T-helper 2 cell treated with Interferon-gamma antibody and Interleukin-4, amounts not matched to agents 5 μg/mL and 100 μg/mL, for 36 hours (primary cell): ENCODE data around the gene TNFAIP8L1.

ENCODE experiments used
- DNase-seq: peaks from one replicate; pipeline ENCODE4 v3.0.0; 2021; ENCODE audit warnings: low spot score
- H3K27ac Mint-ChIP-seq: one replicate; pipeline ENCODE4 v1.8.0; 2021; ENCODE audit warnings: mild to moderate bottlenecking, mixed read lengths
- H3K27me3 Mint-ChIP-seq: one replicate; pipeline ENCODE4 v1.8.0; 2021; ENCODE audit warnings: low read depth, mixed read lengths
- H3K36me3 Mint-ChIP-seq: one replicate; pipeline ENCODE4 v1.8.0; 2021; ENCODE audit warnings: low read depth, mixed read lengths
- H3K4me1 Mint-ChIP-seq: one replicate; pipeline ENCODE4 v1.8.0; 2021; ENCODE audit warnings: low read depth, mixed read lengths
- H3K4me3 Mint-ChIP-seq: one replicate; pipeline ENCODE4 v1.8.0; 2022; ENCODE audit warnings: mild to moderate bottlenecking, moderate library complexity, mixed read lengths
- H3K9me3 Mint-ChIP-seq: one replicate; pipeline ENCODE4 v1.8.0; 2021; ENCODE audit warnings: mixed read lengths

The TNFAIP8L1 gene

GRCh38 chr19:4600893-4601292 lies 38.4 kb upstream of the TNFAIP8L1 start:
- Mint-ChIP-seq H3K27me3 (peaks cover 25% of the 10 kb centered on the region), H3K9me3 (no peaks in the 10 kb centered on the region), H3K36me3 (no peaks in the 10 kb centered on the region), H3K27ac (no peak overlapping the region), H3K4me1 (peaks cover 2% of the 10 kb centered on the region), H3K4me3 (no peak overlapping the region)
- DNase-seq, result no peak

GRCh38 chr19:4602173-4602788 lies 37.0 kb upstream of the TNFAIP8L1 start:
- Mint-ChIP-seq H3K4me3 (no peak overlapping the region), H3K9me3 (no peaks in the 10 kb centered on the region), H3K36me3 (no peaks in the 10 kb centered on the region), H3K27me3 (peaks cover 25% of the 10 kb centered on the region), H3K27ac (no peak overlapping the region), H3K4me1 (peaks cover 2% of the 10 kb centered on the region)
- DNase-seq, result no peak

- no peak for DNase-seq
- Mint-ChIP-seq H3K4me3 (no peak overlapping the region), H3K9me3 (no peaks in the 10 kb centered on the region), H3K27ac (no peak overlapping the region), H3K27me3 (peaks cover 23% of the 10 kb centered on the region), H3K4me1 (peaks cover 2% of the 10 kb centered on the region), H3K36me3 (no peaks in the 10 kb centered on the region)
Observed at GRCh38 chr19:4602915-4603314, 36.4 kb upstream of the TNFAIP8L1 start.

- H3K9me3 Mint-ChIP-seq, result no peaks in the 10 kb centered on the region
- H3K36me3 Mint-ChIP-seq, result no peaks in the 10 kb centered on the region
- no peaks in the 10 kb centered on the region for H3K4me1 Mint-ChIP-seq
- H3K4me3 Mint-ChIP-seq, result no peak overlapping the region
- H3K27ac Mint-ChIP-seq, result no peak overlapping the region
- H3K27me3 Mint-ChIP-seq, result peaks cover 13% of the 10 kb centered on the region
- no peak for DNase-seq
Observed at GRCh38 chr19:4604912-4605311, 34.4 kb upstream of the TNFAIP8L1 start.

- H3K36me3 Mint-ChIP-seq, result no peaks in the 10 kb centered on the region
- H3K9me3 Mint-ChIP-seq, result no peaks in the 10 kb centered on the region
- no peak overlapping the region for H3K27ac Mint-ChIP-seq
- H3K4me3 Mint-ChIP-seq, result no peak overlapping the region
- no peaks in the 10 kb centered on the region for H3K4me1 Mint-ChIP-seq
- DNase-seq, result no peak
- H3K27me3 Mint-ChIP-seq, result peaks cover 17% of the 10 kb centered on the region
Observed at GRCh38 chr19:4606181-4606580, 33.1 kb upstream of the TNFAIP8L1 start.

- no peak for DNase-seq
- no peak overlapping the region for H3K4me3 Mint-ChIP-seq
Observed at GRCh38 chr19:4606921-4607678, 32.2 kb upstream of the TNFAIP8L1 start.

GRCh38 chr19:4609878-4610511 lies 29.3 kb upstream of the TNFAIP8L1 start:
- no peak for DNase-seq
- no peaks in the 10 kb centered on the region for H3K36me3 Mint-ChIP-seq
- H3K27me3 Mint-ChIP-seq, result peaks cover 17% of the 10 kb centered on the region
- no peak overlapping the region for H3K4me3 Mint-ChIP-seq
- H3K9me3 Mint-ChIP-seq, result no peaks in the 10 kb centered on the region
- H3K4me1 Mint-ChIP-seq, result no peaks in the 10 kb centered on the region
- no peak overlapping the region for H3K27ac Mint-ChIP-seq

More at GRCh38 chr19:4606921-4607678, 32.2 kb upstream of the TNFAIP8L1 start:
- no peaks in the 10 kb centered on the region for H3K4me1 Mint-ChIP-seq
- no peaks in the 10 kb centered on the region for H3K36me3 Mint-ChIP-seq
- no peaks in the 10 kb centered on the region for H3K9me3 Mint-ChIP-seq
- H3K27me3 Mint-ChIP-seq, result peaks cover 17% of the 10 kb centered on the region
- H3K27ac Mint-ChIP-seq, result no peak overlapping the region

- Mint-ChIP-seq H3K27ac (no peak overlapping the region), H3K36me3 (no peaks in the 10 kb centered on the region), H3K4me3 (no peak overlapping the region), H3K9me3 (no peaks in the 10 kb centered on the region), H3K27me3 (peaks cover 13% of the 10 kb centered on the region), H3K4me1 (no peaks in the 10 kb centered on the region)
- no peak for DNase-seq
Observed at GRCh38 chr19:4613254-4613751, 26.0 kb upstream of the TNFAIP8L1 start.

GRCh38 chr19:4618019-4618418 lies 21.3 kb upstream of the TNFAIP8L1 start:
- no peak for DNase-seq
- peaks cover 3% of the 10 kb centered on the region for H3K27me3 Mint-ChIP-seq
- H3K4me3 Mint-ChIP-seq, result no peak overlapping the region
- H3K9me3 Mint-ChIP-seq, result no peaks in the 10 kb centered on the region
- no peaks in the 10 kb centered on the region for H3K36me3 Mint-ChIP-seq
- no peaks in the 10 kb centered on the region for H3K4me1 Mint-ChIP-seq
- no peak overlapping the region for H3K27ac Mint-ChIP-seq

GRCh38 chr19:4619668-4620294 lies 19.5 kb upstream of the TNFAIP8L1 start:
- Mint-ChIP-seq H3K36me3 (no peaks in the 10 kb centered on the region), H3K27ac (no peak overlapping the region), H3K4me1 (no peaks in the 10 kb centered on the region), H3K27me3 (peaks cover 3% of the 10 kb centered on the region), H3K4me3 (no peak overlapping the region), H3K9me3 (no peaks in the 10 kb centered on the region)
- DNase-seq, result no peak

GRCh38 chr19:4620675-4621074 lies 18.6 kb upstream of the TNFAIP8L1 start:
- Mint-ChIP-seq H3K4me3 (no peak overlapping the region), H3K27ac (no peak overlapping the region), H3K4me1 (no peaks in the 10 kb centered on the region), H3K9me3 (no peaks in the 10 kb centered on the region), H3K27me3 (peaks cover 3% of the 10 kb centered on the region), H3K36me3 (no peaks in the 10 kb centered on the region)
- DNase-seq, result no peak

GRCh38 chr19:4622695-4623421 lies 16.5 kb upstream of the TNFAIP8L1 start:
- Mint-ChIP-seq H3K4me3 (no peak overlapping the region), H3K27ac (no peak overlapping the region), H3K36me3 (no peaks in the 10 kb centered on the region), H3K27me3 (peaks cover 3% of the 10 kb centered on the region), H3K9me3 (no peaks in the 10 kb centered on the region), H3K4me1 (no peaks in the 10 kb centered on the region)
- DNase-seq, result no peak

GRCh38 chr19:4624301-4624700 lies 15.0 kb upstream of the TNFAIP8L1 start:
- Mint-ChIP-seq H3K9me3 (no peaks in the 10 kb centered on the region), H3K27me3 (no peaks in the 10 kb centered on the region), H3K27ac (no peak overlapping the region), H3K4me1 (no peaks in the 10 kb centered on the region), H3K4me3 (no peak overlapping the region), H3K36me3 (no peaks in the 10 kb centered on the region)
- no peak for DNase-seq
